DMS153 treated with DMSO at 0.1 percent for 48 hours (cell line): ENCODE results near the gene TLX2.

Source experiments
- DNase-seq: peaks from one replicate; lab custom pipeline; 2025; ENCODE audit not compliant: unreplicated experiment; lab: John Stamatoyannopoulos, UW

TLX2 gene

DNA sequence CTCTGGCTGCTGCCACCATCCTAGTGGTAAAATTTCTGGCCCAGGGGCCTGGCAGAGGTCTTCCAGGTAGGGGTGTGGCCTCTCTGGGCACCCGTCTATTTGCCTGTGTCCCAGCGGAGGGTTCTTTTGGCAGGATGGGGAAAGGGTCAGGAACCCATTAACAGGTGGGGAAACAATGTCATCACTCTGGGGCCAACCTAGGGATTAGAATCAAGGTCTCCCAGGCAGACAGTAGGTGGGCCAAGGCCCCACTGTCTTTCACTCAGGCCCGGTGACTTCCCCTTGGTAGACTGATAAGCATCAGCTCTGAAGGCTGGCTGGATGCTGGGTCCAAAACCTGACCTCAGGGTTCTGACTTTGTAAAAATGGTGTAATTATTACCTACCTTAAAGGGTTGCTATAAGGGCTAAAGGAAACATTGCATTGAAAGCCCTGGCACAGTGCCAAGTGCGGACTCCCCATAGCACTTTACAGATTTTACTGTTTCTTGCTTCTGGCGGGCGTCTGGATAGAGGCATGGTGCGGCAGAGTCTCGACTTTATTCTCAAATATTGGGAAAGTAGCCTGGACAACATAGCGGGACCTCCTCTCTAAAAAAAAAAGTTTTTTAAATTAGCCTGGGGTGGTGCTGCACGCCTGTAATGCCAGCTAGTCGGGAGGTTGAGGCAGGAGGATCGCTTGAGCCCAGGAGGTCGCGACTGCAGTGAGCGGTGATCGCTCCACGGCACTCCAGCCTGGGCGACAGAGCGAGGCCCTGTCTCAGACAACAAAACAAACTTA, 17.1 kb upstream of the TLX2 start:
- no peak for DNase-seq

DNA sequence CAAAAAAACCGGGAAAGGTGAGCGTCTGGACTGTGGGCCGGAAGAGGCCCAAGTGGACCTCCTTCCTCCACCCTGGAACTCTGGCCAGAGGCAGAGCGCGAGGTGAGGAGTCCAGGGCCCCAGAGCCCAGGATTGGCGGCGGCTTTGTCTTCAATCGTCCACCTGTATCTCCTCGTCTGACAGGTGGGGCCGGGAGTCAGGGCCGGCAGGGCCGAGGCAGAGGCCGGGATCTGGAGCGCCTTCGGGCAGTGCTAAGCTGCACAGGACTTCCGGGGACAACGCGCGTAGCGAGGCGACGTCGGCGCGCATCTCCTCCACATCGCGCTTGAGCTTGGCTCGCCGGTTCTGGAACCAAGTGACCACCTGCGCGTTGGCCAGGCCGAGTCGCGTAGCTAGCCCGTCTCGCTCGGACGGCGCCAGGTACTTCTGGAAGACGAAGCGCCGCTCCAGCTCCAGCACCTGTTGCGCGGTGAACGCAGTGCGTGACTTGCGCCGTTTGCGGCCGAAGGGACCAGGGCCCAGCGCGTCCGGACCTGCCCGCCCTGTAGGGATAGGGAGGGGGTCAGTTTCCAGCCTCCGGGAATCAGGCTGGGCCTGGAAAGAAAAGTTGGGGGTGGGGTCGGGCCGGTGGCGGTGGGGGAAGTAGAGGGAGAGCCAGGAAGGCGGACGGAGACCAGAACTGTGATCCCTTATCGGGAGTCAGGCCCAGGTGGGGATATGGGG, 16.3 kb upstream of the TLX2 start:
- DNase-seq = peak; percentile 41

DNA sequence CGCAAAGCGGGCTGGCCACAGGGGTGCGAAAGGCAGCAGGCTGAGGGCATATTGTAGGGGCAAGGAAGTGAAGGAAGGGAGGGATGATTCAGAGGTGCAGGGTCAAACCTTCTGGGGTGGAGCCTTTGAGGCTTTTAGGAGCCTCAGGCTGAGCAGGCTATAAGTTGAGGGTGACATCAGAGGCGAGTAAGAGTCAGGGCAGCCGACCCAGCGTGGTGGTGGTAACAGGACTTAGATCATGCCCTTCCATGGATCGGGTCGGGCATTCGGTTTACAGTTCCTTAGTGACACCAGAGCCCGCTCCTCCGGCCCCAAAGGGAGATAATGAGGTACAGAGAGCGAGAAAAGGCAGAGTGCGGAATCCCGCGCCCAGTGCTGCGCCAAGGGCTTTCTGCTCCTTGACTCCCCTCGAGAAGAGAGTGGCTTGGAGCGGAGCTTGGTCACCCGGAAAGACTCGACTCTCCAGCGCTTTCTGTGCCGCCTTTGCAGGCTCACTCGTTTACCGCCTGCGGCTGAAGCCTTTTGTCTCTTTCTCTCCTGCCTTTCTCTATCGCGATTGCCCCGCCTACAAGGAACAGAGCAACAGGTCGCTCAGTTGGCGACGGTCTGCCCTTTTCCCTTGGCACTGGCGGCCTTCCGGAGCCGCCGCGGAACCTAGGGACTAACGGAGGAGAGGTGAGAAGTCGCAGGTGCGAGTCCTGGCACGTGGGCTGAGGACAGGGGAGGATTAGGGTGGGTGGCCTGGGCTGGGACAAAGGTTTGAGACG, 15.6 kb upstream of the TLX2 start:
- no peak for DNase-seq

DNA sequence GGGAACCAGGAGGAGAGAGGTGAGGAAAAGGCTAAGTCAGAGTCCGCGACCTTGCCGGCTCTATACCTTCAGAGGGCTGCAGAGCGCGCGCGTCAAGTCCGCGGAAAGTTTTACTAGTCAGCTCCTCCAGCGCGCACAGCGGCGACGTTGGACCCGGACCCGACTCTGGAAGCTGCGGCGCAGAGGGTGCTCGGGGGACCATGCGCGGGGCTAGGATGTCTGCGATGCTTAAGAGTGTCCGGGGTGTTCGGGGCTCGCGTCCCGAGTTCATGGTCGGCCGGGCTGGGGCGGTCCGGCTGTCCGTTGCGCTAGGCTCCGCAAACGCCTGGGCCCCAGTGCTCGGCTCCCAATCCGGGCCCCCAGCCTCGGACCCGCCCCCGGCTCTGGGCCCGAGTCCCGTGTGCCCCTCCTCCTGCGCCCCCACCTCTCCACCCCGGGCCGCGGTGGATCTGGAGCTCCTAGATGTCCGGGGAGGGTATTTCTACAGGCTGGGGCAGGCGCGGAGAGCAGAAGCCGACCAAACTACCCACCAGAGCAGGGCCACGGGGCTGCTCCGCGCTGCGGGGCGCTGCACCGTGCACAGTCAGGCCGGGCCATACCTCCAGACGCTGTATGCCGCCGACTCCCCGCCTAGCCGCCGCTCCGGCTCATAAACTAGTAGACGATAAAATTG, 14.8 kb upstream of the TLX2 start, which contains the start of gene LBX2:
LBX2 (minus strand) TSS at position 337 of the 673 bp plus-strand sequence; CDS start at position 271, 66 bp downstream.
- no peak for DNase-seq

DNA sequence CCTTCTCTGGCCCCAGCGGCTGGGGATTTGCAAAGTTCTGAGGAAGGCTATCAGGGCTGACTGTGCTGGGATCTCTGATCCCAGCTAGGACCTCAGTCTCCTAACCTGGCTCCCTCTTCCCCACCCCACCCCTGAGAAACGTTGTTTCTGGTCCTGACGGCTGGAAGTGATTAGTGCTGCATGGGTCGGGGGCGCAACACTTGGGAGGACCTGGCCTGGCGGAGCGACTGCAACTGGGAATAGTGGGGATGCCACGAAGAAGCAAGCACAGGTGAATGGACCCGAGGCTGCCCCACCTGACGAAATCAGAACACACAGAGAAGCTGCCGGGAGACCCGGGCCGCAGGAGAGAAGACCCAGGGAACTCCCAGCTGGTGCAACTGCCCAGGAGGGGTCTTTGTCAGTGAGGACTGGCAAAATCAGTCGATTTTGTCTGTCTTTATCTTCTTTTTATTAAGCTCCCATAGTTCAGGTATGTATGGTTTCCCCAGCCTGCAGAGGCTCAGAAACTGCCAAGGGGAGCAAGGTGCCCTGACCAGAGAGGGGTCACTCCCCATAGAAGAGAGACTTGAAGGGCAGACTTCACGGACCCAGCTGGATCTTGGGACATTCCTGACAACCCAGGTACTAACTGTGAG, 14.2 kb upstream of the TLX2 start:
- no peak for DNase-seq

DNA sequence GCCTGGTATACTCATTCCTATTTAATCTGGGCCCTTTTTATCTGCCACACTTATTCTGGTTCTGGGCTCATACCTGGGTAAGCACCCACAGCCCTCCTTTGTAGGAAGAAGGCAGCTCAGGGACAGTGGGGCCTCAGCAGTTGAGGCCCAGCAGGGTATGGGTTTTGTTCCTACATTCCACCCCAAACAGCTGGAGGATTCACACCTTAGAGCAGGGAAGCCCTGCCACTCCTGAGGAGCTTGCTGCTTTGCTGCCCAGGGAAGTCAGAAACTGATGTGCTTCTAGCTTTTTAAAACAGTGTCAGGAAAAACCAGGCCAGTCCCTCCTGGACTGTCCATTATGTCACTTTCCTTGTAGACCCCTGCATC, 13.7 kb upstream of the TLX2 start:
- no peak for DNase-seq

DNA sequence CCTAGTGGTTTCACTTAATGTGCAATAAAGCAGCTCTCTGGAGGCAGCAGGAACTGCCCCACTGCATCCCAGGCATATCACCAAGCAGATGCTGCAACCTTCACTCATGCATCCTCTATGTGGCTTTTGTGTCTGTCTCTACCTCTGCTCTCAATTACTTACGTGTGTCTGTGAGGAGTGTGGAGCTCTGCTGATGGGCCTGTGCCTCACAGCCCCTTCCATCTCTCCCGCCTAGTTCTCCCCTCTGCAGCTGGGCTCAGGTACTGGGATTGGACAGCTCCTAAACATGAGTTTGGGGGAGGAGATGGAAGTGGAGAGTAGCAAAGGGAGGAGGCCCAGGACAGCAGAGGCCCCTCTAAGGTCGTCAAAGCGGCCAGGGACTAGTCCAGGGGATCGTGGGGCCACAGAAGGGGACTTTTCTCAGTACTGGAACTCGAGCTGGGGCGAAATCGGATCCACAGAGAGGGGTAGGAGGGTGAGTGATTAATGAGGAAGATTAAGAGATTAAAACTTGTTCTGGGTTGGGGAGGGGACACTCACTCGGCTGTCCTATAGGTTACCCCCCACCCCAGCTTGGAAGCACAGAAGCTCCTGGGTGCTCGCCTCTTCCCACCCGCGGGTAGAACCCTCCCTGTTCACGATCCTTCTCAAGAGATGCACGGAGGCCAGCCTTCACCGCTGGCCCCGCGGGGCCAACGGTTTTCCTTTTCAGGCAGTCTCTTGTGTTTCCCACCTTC, 12.7 kb upstream of the TLX2 start:
- no peak for DNase-seq

DNA sequence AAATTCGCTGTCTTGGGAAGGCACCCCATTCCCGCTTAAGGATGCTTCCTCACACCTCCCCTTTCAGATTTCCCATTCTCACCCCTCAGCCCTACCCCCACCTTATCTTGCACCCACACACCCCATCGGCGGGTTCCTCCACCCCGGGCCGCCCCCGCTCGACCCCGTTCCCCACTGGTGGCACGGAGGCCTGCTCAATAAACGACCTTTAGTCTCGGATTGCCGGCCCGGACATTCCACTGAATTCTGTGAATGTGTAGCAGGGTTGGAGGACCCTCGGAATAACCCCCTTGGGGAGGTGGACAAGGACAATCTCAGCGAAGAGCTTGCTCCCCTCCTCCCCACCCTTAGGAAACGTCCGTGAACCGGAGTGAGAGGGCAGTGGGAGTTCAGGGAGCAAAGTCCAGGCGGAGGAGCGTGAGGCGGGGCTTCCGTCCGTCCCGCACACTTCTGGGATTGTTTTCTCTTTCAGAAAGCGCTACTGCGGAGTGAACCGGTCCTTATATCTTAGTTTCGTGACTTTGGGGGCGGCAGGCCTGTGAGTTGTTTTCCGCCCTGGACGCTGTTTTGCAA, 12.0 kb upstream of the TLX2 start:
- no peak for DNase-seq

DNA sequence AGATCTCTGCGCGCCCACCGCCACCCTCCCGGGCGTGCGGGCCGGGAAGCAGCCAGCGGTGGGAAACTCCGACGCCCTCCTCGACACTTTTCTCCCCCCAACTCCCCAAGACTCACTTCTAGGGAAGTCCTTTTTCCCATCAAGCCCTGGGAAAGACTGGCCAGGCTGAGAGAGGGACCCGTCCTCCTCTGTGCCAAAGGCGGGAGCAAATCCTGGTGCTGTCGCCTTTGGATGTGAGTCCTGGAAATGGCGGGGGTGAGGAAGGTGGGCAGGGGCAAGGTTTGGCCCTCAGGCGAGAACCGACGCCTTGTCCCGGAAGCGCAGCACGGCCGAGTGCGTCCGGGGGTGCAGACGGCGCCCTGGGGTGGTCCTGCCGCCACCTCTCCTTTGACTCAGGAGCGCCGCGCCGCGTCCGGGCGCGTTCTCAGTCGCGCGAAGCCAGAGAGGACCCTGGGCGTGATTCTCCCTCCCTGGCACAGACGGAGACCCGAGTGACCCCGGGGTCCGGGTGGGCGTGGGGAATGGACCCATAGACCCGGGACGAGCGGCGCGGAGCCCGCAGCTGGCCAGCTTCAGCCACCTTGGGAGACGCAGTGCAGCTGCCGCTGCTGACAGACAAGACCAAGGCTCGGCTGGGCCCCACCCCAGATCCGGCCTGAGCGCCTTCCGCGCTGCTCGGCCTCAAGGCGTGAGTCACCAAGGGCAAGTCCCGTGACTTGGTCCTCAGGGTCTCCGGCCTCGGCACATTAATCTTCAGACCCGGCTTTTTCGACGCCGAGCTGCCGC, 11.3 kb upstream of the TLX2 start:
- no peak for DNase-seq

DNA sequence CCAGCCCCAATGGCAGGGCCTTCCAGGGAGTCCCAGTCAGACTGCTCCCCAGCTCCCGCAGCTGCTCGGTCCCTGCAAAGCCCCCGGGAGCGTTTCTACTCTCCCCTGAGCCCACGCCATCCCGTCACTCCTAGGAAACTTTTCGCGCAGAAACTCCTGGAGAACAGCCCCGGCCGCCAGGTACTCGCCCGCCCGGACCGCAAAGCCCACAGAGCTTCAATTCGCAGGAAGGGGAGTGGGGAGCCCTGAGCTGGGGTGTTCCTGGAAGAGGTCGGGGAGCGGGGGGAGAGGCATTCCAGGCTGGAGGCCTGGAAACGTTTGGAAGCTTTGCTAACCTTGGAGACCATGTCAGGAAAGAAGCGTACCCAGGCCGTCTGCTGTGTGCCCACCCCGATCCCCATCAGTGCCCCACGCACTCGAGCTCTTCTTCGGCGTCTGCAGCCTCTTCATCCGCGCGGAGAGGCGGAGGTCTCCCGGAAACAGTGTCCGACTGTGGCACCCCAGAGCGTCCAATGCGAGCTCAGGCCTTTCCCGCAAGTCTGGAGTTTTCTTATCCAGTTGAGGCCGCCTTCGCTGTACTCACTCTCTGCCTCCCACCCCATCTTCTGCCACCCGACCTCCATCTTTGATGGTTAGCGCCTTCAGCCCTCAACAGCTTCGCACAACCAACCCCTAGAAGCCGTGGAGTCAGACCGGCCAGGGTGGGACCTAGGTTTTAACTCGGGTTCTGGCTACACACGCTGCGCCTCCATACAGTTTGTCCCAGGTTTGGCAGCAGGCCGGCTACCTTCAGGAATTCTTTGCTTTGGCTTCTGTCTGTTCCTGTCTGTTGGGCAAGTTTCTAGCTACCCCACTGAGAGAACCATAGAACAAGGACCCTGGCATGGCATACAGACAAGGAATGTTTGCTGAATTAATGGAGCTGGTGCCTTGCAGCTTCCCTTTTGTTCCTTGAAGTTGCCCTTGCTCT, 10.5 kb upstream of the TLX2 start:
- DNase-seq = no peak

DNA sequence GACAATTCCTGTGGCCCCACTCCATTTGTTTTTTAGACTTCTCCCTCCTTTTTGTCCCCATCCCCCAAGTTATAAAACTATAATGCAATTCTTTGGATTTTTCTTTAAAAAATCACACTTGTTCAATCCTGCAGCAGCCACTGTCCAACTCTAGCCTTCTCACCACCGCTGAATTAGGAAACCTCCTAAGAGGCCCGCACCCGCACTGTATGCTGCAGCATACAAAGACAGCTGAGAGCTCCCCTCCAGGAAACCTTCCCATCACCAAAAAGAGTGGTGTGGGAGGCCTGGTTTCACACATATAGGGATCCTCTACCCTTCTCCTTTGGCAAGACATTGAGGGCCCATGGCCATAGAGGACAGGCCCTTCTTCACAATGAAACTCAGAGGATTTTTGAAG, 9.7 kb upstream of the TLX2 start:
- no peak for DNase-seq

DNA sequence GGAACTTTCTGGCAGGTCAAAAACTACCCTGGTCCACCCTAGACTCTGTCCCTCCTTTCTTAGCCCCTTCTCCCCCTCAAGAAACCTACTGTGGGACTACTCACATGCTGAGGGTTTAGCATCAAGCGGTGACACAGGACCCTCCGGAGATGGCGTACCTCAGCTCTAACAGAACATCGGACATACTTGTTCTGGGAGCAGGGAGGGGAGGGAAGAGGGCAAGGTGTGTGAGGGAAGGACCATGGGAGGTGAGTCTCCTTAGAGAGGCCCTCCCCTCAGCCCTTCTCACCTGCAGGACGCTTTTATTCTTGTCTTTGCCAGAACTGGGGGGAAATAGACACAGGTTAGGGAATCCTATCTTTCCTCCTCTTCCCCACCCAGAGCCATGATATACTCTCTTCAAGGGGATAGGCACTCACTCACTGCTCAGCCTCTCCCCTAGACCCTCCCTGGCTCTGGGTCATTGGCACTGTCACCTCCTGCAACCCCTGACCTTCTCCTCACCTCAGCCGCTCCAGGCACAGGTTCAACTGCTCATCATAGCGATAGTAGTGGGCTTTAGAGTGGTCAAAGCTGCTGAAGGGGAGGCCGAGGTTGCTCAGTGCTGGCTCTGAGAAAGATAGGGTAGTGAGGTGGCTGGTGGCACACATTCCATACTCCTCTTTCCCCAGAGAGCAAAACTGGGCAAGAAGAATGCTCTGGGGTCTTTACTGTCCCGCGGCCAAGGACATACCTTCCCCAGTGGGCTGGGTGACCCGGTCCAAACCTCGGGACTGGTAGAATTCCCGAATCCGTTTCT, 8.6 kb upstream of the TLX2 start:
- no peak for DNase-seq

DNA sequence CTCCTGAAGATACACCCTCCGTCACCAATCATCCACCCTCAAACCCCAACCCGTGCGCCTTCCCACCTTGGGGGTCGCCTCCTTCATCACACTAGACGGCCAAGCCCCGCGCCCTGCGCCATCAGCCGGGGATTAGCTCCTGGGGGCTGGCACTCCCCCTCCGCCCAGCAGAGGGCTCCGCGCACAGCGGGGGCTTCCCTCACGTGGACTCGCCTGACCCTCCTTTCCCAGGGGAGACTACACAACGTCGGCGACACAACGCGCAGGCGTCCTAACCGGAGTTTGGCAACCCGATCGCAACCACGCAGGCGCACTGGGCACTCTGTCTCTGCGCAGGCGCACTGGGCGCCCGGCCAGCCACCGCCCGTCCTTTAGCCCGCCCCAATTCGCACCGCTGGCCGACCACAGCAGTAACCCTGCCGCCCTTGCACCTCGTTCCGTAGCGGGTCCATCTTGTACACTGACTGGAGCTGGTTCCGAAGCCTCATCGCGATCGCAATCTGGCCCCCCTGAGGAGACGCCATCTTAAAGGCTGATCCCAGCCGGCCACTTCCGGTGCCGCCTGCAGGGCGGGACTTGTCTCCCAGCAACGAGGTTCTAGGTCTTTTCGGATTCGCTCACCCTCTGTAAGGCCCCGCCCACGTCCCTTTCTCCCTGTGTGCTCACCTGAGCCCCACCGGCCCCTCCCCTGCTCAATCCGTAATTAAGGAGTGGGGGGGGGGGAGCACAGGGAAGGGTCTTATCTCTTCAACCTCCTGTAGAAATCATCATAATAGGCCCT, 6.9 kb upstream of the TLX2 start, which contains the start of gene PCGF1:
PCGF1 (minus strand) TSS at position 551 of the 781 bp plus-strand sequence; CDS start at position 524, 27 bp downstream.
- DNase-seq = peak; percentile 94

DNA sequence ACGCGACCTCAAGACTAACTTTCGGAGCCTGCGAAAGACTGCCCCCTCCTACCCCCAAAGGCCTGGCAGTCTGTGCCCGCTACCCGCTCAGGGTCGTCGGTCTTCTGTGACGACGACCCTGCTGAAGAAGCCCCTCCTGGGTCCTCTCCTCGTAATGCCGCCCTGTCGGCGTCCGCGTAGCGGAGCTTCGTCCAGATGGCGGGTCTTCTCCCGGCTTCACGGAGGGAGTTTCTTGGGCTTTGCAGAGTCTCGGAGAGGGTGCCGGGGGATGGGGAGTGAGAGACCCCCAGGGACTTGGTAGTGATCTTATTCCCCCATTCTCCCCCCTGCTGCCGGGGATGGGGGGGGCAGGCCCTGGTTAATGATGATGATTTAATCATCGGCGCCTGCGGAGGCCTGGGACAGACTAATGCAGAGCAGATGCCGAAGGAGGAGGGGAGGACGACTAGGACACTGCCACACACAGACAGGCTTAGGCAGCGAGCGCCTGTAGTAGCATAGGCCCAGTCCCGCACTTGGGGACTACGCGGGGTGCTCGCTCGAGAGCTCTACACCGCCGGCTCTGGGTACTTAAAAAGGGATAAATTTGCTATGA, 6.2 kb upstream of the TLX2 start:
- no peak for DNase-seq

DNA sequence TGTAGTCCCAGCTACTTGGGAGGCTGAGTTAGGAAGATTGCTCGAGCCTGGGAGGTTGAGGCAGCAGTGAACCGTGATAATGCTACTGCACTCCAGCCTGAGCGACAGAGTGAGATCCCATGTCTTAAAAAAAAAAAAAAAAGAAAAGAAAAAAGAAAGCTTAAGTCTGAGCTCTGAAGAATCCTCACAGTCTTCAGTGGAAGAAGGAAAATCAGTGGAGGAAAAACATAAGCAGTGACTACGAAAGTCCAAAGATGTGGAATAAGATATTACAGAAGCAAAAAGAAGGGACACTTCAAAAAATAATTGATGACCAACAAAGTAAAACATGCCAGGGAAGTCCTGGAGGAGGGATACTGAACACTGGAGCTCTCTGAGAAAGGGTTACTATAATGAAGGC, 4.0 kb upstream of the TLX2 start:
- DNase-seq = no peak
